GOT3 (cell line): ENCODE results near the gene PSMB7.

ENCODE experiments used
- DNase-seq: peaks from one replicate; lab custom pipeline; 2025; ENCODE audit warnings: mixed read lengths; lab: John Stamatoyannopoulos, UW

Gene PSMB7

DNA sequence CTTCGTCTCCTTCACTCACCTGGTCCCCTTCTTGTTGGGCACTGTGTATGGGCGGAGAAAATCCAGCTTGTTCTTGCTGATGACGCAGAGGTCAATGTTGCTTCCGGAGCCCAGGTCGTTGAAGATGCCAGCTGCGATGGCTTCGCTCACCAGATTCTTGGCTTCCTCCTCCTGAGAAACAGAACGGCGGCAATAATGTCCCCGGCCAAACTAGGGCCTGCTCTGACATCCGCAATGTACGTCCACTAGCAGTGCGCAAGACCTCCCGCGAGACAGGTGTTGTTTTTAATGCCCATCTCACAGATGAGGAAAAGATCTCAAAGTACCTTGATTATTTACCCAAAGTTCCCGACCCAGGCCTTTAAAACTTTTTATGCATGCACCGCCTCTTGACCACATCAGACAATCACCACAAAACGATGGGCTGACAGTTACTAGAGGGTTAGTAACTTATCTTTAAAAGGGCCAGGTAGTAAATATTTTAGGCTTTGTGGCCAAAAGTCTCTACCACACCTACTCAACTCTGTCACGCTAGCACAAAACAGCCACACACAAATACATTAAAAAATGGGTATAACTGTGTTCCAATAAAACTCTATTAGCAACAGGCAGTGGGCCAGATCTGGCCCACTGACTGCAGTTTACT is 58.4 kb downstream of the PSMB7 start:
- no peak for DNase-seq

DNA sequence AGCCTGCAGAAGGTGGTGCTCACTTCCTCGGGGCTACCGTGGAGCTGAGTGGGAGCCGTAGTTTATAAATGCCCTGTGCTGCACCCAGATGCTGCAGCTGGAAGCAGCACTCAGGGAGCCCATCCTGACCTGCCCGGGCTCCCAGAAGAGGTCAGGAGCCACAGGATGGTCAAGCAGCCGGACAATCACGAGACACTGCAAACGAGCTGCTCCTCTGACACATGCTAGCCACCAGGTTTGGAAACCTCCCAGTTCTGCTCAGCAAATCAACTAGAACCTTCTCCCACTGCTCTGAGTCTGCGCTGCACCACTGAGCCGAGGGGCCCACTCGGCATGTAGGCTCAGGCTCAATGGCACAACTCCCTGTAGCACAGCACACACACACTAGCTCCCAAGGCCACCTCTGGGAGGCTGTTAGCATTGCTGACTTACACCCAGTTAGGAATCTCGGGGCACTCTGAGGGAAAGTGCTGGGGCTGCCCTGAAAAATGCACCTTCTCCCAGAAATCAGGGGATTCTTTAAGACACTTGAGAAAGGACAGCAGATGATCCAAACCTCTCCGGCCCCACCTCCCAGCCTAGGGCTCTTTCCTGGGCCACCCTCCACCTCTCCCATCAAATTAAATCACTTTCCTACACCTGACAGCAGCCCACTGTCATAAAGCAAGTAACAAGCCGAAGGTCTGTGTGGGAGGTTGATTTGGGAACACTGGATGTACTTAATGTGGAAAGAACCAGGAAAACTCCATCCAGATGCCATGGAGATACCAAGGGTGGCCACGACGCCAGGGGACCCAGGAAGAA is 59.1 kb downstream of the PSMB7 start:
- no peak for DNase-seq

- no peak for DNase-seq
These were observed 60.0 kb downstream of the PSMB7 start for GRCh38 chr9:124355039-124355940.

DNA sequence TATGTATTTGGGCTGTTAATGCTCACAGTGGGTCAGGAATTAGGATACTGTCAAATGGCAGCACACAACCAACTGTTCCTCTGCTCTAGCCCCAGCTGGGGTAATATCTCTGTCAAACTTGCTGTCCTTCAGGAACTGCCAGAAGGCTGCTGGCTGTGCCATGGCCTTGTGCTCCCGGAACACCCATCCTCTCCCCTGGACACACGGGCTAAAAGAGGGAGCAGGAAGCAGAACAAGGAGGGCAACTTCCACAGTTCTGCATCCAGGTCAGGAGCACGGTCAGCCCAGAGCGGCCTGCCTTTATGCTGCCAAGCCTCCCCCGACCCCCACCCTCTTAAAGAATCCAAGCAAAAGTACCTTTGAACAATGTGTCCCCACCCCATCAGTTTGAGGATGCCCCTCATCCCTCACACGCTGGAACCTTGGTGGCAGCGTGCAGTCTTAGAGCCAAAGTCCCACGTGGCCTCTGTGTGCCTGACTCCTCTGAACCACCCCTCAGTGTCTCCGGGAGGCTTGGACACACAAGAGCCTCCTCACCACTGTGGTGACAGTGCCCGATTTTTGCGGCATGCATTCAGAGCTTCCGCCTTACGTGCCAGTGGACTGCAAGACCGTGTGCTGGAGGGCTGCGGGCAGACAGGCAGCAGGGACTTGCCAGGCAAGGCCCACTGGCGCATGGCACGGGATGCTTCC is 60.8 kb downstream of the PSMB7 start:
- DNase-seq: no peak

DNA sequence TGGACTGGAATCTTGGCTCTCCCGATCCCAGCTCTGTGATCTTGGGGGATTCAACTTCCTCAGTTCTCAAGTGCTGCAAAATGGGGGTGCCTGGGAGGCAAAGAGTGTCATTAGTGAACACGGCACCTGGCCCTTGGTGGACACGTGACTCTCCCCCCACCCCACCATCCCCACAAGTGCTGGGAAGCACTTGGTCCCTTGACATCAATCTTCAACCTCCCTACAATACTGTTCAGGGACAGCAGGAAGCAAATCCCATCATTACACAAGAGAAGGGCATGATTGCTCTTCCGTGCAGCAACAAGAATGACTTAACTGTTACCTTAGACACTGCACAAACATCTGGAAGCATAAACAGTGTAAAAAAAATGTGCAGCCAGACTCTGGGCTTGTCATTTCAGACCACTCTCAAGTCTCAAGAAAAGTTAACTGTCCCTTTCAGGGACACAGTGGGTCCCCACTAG is 61.4 kb downstream of the PSMB7 start:
- no peak for DNase-seq

DNA sequence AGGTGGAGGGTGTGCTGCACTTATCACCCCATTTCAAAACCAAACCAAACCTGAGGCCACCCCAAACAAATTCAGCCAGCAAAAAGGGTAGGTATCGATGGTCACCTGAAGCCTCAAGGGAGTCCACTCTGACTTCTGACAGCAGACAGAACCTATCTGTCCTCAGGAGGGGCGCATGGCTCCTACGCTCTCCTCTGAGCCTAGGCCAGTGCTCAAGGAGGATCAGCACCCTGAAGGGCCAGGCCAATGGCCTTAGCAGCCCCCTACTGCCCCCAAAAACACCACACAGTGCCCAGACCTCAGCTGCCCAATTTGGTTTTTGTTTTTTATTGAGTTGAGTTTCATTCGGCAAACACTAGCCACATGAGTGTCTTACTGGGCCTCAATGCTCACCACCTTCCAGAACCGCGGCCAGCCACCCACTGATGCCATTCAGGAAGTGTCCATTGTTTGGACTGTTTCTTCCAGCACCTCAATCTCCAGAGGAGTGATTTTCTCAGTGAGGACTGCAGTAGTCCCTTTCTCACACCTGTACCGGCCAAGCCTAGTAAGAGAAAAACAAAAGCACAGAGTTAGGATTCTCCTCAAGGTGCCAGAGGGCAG is 62.0 kb downstream of the PSMB7 start:
- no peak for DNase-seq

DNA sequence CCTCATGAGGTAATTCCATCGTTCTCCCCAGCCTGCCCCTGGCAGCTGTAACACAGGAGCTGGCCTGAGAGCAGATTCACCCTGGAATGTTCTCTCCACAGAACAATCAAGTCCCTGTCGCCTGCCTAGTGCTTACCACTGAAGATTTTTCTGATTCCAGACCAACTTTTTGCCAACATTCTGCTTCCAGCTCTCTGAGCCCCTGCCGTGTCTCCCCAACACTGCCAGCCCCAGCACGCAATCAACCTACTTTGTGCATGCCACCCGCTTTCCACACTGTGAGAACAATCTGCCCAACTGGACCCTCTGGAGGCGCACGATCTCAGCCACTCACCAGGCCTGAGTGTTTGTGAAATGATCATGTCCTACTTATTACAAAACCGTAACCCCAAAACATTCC is 62.6 kb downstream of the PSMB7 start:
- no peak for DNase-seq

DNA sequence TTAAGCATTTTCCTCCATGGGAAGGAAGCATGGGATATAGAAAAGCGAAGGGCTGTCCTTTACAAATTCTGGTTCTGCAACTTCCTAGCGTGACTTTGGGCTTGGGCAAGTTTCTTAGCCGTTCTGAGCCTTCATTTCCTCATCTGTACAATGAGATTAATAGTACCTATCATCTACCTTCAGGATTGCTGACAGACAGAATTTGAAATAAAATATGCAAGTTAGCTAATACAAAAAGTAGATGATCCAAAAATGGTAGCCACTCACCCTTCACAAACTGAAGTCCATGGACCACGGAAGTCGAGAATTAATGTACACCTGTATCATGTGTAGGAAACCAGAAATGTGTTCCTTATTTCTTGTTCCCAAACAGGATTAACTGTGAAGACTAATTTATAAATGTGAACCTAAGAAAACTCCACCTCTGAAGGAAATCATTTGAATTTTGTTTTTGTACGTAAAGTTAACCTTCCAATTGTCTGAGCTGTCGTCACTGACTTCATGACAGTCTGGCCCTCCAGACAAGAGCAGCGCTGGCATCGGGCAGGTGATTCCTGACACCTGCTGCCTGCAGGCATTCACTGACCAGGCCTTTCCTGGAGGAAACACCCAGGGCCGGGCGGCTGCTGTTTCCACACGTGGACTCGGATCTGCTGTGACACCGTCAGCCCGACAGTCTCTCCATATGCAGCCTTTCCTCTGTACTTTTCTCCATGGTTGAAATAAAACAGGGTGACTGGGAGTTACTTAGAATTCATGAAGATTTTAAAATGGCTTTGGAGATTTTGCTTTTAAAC is 63.4 kb downstream of the PSMB7 start:
- no peak for DNase-seq

DNA sequence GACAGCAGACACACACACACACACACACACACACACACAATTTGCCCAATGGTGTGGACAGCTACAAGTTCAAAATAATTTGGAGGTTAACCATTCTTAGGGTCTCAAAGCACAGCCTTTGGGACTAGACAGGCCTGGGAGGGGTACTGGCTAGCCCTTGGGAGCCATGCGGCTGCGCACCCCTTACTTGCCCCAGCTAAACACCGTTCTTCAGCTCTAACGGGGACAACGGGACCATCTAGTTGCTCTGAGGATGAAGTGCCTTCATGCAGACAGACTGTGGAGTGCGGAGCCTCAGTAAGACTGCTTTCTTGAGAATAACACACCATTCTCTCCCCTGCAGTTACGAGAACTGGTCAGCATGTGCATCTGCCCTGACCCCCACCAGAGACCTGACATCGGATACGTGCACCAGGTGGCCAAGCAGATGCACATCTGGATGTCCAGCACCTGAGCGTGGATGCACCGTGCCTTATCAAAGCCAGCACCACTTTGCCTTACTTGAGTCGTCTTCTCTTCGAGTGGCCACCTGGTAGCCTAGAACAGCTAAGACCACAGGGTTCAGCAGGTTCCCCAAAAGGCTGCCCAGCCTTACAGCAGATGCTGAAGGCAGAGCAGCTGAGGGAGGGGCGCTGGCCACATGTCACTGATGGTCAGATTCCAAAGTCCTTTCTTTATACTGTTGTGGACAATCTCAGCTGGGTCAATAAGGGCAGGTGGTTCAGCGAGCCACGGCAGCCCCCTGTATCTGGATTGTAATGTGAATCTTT is 64.6 kb downstream of the PSMB7 start:
- no peak for DNase-seq

- no peak for DNase-seq
These were observed 65.4 kb downstream of the PSMB7 start for GRCh38 chr9:124349675-124350493.

GRCh38 chr9:124349267-124349666 is 66.0 kb downstream of the PSMB7 start:
- DNase-seq: no peak

DNA sequence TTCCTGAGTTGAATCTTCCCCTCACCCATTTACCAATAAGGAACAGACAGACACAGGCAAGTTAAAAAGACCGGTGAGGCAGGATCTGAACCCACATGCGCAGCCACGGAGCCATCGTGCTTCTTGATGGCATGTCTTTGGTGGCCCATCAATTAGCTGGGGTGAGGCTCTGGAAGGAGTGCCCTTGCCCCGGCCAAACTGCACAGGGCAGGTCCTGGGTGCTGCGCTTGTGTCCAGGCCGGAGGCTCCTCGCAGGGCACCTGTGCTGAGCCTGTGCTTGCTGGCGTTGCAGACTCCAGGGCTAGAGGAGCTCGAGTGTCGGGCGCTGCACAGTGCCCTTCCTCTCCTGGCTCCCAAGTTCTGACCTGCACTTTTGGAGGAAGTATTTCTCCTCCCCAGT is 66.4 kb downstream of the PSMB7 start:
- no peak for DNase-seq

DNA sequence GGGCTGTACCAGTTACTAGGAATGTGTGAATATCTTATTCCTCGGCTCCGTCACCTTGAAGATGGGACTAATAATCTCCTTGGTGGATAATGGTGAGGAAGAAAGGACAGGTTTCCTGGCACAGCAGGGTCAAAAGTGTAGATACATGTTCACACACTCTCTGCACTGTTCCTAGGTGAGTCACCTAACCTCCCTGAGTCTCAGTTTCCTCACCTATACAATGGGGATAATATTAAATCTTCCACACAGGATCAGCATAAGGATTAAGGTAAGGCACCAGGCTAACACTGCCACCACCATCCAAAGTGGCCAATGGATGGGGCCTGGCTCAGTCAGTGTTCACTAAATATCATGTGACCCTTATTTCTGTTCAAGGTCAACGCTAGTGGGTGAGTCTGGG is 66.9 kb downstream of the PSMB7 start:
- DNase-seq: no peak

DNA sequence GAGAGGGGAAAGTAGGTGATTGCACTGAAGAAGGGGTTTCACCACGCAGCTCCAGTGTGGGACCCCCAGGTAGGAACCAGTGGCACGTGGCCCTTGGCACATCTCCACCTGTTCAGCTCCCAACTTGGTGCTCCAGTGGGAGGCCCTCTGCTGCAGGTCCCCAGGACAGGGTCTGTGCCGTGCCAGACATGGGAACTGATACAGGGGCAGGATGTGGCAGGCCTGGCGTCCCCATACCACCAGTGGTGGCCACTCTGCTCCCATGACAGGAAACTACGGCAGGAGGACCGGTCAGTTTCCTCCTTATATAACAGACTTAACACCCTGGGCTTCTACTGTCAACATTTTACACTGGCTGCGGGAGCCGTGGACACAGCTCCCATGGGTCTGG is 67.3 kb downstream of the PSMB7 start:
- DNase-seq: no peak

GRCh38 chr9:124347206-124347967 is 67.9 kb downstream of the PSMB7 start:
- DNase-seq: no peak

GRCh38 chr9:124346347-124347163 is 68.7 kb downstream of the PSMB7 start:
- DNase-seq: no peak

GRCh38 chr9:124345751-124346281 is 69.4 kb downstream of the PSMB7 start:
- DNase-seq: no peak
